HCT116 (cell line): Measurements from ENCODE around the gene OR2H2.

Source experiments
- CEBPB ChIP-seq: IDR thresholded peaks from 2 replicates; pipeline ENCODE4 v1.6.1; 2012; ENCODE audit warnings: low read depth
- CTCF ChIP-seq, 3 experiments: fragments of 200-600 bp in 1 of 3; sonication (generic) in 1 of 3; IDR thresholded peaks in 2 of 3; conservative IDR thresholded peaks in 1 of 3; 2 replicates each; pipeline ENCODE4 v1.5.1; 2012 to 2017; ENCODE audit warnings: low read depth in 2 of 3, low read length in 2 of 3, antibody characterized with exemption in 1 of 3, borderline replicate concordance in 1 of 3, control low read depth in 1 of 3, mild to moderate bottlenecking in 1 of 3, mixed read lengths in 1 of 3, mixed run types in 1 of 3, moderate library complexity in 1 of 3; ENCODE audit not compliant: insufficient read depth in 1 of 3
- EZH2 ChIP-seq: fragments of 200-600 bp; sonication (generic); IDR thresholded peaks from 2 replicates; pipeline ENCODE4 v1.6.1; 2017; ENCODE audit warnings: antibody characterized with exemption, mixed run types
- EZH2phosphoT487 ChIP-seq: fragments of 200-600 bp; IDR thresholded peaks from 2 replicates; pipeline ENCODE4 v1.6.1; 2018; ENCODE audit warnings: antibody characterized with exemption, borderline replicate concordance
- JUND ChIP-seq: IDR thresholded peaks from 2 replicates; pipeline ENCODE4 v1.6.1; 2012
- MAX ChIP-seq: IDR thresholded peaks from 2 replicates; pipeline ENCODE4 v1.6.1; 2012
- POLR2A ChIP-seq: IDR thresholded peaks from 2 replicates; pipeline ENCODE4 v1.7.0; 2011; ENCODE audit warnings: borderline replicate concordance; ENCODE audit not compliant: insufficient read depth, insufficient read length; ENCODE audit errors: extremely low read depth
- POLR2AphosphoS5 ChIP-seq: IDR thresholded peaks from 2 replicates; pipeline ENCODE4 v1.6.1; 2011; ENCODE audit warnings: mild to moderate bottlenecking, low read depth, low read length, moderate library complexity
- REST ChIP-seq: IDR thresholded peaks from 2 replicates; pipeline ENCODE4 v1.6.1; 2012; ENCODE audit warnings: low read depth
- SIN3A ChIP-seq: IDR thresholded peaks from 2 replicates; pipeline ENCODE4 v1.6.1; 2012; ENCODE audit warnings: low read depth
- SRF ChIP-seq: IDR thresholded peaks from 2 replicates; pipeline ENCODE4 v1.6.1; 2012; ENCODE audit warnings: low read depth
- ZNF274 ChIP-seq: fragments of 200-500 bp; sonication (Bioruptor generic); IDR thresholded peaks from 2 replicates; pipeline ENCODE4 v1.6.1; 2014; ENCODE audit warnings: mild to moderate bottlenecking, low read depth, low read length, inconsistent platforms

GRCh38 chr6:29576056-29576455 is 8.9 kb upstream of the OR2H2 start:
- TF ChIP-seq EZH2phosphoT487 (no peak), EZH2 (no peak), CTCF (IDR thresholded peaks at IDR 0.05 in 2 of 3, conservative IDR thresholded peaks at IDR 0.05 in 1 of 3; ENCODE audit: borderline replicate concordance in 1 of 3, insufficient read depth in 1 of 3, low read depth in 2 of 3, low read length in 2 of 3) (no peak), POLR2A (no peak), SIN3A (no peak), MAX (no peak), REST (no peak), CEBPB (no peak), JUND (no peak), POLR2AphosphoS5 (no peak), SRF (no peak), ZNF274 (no peak)
